Endodermal cell (in vitro differentiated cells): ENCODE data around the gene ITGA11. TPM values are rescaled to one million over a fixed set of nuclear protein-coding genes. Genes with fewer than 3 reads are reported as not detected.
A peak's percentile ranks its signal among the peaks of the same experiment; 100 is the strongest.

Source experiments
- DNase-seq: peaks from one replicate; pipeline ENCODE4 v3.0.0-alpha.2; 2017
- H3K27ac ChIP-seq: 2 replicates; pipeline ENCODE4 v1.5.1; 2013; ENCODE audit warnings: mild to moderate bottlenecking, low read depth, low read length, moderate library complexity
- H3K27me3 ChIP-seq: 2 replicates; pipeline ENCODE4 v1.6.1; 2013; ENCODE audit warnings: mild to moderate bottlenecking, low read length, moderate library complexity; ENCODE audit not compliant: insufficient read depth, control insufficient read depth, poor library complexity, severe bottlenecking
- H3K36me3 ChIP-seq: 2 replicates; pipeline ENCODE4 v1.7.0; 2013; ENCODE audit warnings: mild to moderate bottlenecking, low read length, moderate library complexity; ENCODE audit not compliant: control insufficient read depth, insufficient read depth
- H3K4me1 ChIP-seq: one replicate; pipeline ENCODE4 v1.7.0; 2013; ENCODE audit warnings: low read length; ENCODE audit not compliant: control insufficient read depth, insufficient read depth
- H3K4me3 ChIP-seq: 2 replicates; pipeline ENCODE4 v1.5.1; 2013; ENCODE audit warnings: mild to moderate bottlenecking, low read length, moderate library complexity
- H3K9ac ChIP-seq: 2 replicates; pipeline ENCODE4 v1.6.1; 2013; ENCODE audit warnings: mild to moderate bottlenecking, low read length, moderate library complexity; ENCODE audit not compliant: poor library complexity, severe bottlenecking; ENCODE audit errors: extremely low read depth
- H3K9me3 ChIP-seq: 2 replicates; pipeline ENCODE4 v1.6.1; 2013; ENCODE audit warnings: mild to moderate bottlenecking, low read length, moderate library complexity; ENCODE audit not compliant: control insufficient read depth
- H3K27ac Mint-ChIP-seq: 2 replicates; pipeline ENCODE4 v1.8.0; 2020; ENCODE audit warnings: mixed read lengths
- H3K27me3 Mint-ChIP-seq: 2 replicates; pipeline ENCODE4 v1.8.0; 2021; ENCODE audit warnings: mild to moderate bottlenecking, mixed read lengths; ENCODE audit not compliant: insufficient read depth
- H3K36me3 Mint-ChIP-seq: 2 replicates; pipeline ENCODE4 v1.8.0; 2020; ENCODE audit warnings: low read depth, mixed read lengths
- H3K4me1 Mint-ChIP-seq: 2 replicates; pipeline ENCODE4 v1.8.0; 2020; ENCODE audit warnings: mixed read lengths
- H3K4me3 Mint-ChIP-seq: 2 replicates; pipeline ENCODE4 v1.8.0; 2020; ENCODE audit warnings: mild to moderate bottlenecking, moderate library complexity, mixed read lengths
- H3K9me3 Mint-ChIP-seq: 2 replicates; pipeline ENCODE4 v1.8.0; 2020; ENCODE audit warnings: mild to moderate bottlenecking, mixed read lengths
- WGBS, 2 experiments: methylation state at CpG; one replicate each; pipeline versions ENCODE4 v1.1.5 to v1.1.7; 2013; ENCODE audit warnings: missing lambda C conversion rate in 2 of 2, mixed read lengths in 1 of 2; ENCODE audit not compliant: insufficient coverage in 1 of 2, insufficient read length in 1 of 2; 5-methylcytosine and 5-hydroxymethylcytosine counted together
- total RNA-seq, 2 donors: library from RNA; stranded (reverse); fragmentation: NEBNext Ultra II Directional in 1 of 2; extraction: Animal tissue kit (Norgen Biotek cat#: 25700) in 1 of 2; gene quantifications; 2 replicates in 1 of 2; 3 replicates in 1 of 2; pipeline ENCODE4 v1.2.1, GENCODE V29; 2021
- TF ChIP-seq, protein P1 (sequence below): fragments of 200-600 bp; sonication (generic); conservative IDR thresholded peaks from 2 replicates; pipeline ENCODE4 v1.5.0; 2021; ENCODE audit warnings: antibody characterized with exemption, mild to moderate bottlenecking

Gene ITGA11
- total RNA-seq, 2 donors from 2014 or later, result 0.35 to 1.4 TPM

DNA sequence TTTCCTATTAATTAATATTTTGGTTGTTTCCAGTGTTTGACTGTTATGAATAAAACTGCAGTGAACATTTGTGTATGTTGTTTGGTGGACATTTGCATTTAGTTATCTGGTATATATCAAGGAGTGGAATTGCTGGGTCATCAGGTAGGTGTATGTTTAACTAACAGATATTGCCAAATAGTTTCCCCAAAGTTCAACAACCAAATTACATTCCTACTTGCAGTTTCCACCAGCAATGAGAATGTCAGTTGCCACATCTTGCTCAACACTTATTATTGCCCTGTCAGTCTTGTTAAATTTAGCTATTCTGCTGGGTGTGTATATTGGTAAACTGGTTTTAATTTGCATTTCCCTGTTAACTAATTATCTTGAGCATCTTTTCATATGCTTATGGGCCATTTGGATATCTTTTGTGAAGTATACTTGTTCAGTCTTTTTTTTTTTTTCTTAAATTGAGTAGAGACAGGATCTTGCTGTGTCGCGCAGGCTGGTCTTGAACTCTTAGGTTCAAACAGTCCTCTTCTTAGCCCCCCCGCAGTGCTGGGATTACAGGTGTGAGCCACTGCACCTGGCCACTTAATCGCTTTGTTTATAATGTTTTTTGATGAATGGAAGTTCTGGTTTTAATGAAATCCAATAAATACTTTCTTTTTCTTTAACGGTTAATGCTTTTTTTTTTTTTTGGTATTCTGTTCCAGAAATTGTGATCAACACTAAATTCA, 146.5 kb downstream of the ITGA11 start:
- Mint-ChIP-seq H3K9me3 (peaks cover 7% of the 10 kb centered on the region), H3K27me3 (no peaks in the 10 kb centered on the region), H3K36me3 (peaks cover 32% of the 10 kb centered on the region), H3K4me3 (no peak overlapping the region), H3K4me1 (peaks cover 35% of the 10 kb centered on the region), H3K27ac (no peak overlapping the region)
- no peak for DNase-seq
- H3K4me3 ChIP-seq, result peak overlapping the region; percentile 10
- H3K27ac ChIP-seq, result no peak overlapping the region
- TF ChIP-seq, protein P1, sequence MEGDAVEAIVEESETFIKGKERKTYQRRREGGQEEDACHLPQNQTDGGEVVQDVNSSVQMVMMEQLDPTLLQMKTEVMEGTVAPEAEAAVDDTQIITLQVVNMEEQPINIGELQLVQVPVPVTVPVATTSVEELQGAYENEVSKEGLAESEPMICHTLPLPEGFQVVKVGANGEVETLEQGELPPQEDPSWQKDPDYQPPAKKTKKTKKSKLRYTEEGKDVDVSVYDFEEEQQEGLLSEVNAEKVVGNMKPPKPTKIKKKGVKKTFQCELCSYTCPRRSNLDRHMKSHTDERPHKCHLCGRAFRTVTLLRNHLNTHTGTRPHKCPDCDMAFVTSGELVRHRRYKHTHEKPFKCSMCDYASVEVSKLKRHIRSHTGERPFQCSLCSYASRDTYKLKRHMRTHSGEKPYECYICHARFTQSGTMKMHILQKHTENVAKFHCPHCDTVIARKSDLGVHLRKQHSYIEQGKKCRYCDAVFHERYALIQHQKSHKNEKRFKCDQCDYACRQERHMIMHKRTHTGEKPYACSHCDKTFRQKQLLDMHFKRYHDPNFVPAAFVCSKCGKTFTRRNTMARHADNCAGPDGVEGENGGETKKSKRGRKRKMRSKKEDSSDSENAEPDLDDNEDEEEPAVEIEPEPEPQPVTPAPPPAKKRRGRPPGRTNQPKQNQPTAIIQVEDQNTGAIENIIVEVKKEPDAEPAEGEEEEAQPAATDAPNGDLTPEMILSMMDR, result no peak
- peaks cover 42% of the 10 kb centered on the region for H3K36me3 ChIP-seq
- H3K27me3 ChIP-seq, result no peaks in the 10 kb centered on the region
- no peak overlapping the region for H3K9ac ChIP-seq
- H3K9me3 ChIP-seq, result peaks cover 15% of the 10 kb centered on the region
- 92 to 100% methylated on average over 1 to 4 of the region's 5 CpGs for WGBS, 2 experiments
- peaks cover 3% of the 10 kb centered on the region for H3K4me1 ChIP-seq

DNA sequence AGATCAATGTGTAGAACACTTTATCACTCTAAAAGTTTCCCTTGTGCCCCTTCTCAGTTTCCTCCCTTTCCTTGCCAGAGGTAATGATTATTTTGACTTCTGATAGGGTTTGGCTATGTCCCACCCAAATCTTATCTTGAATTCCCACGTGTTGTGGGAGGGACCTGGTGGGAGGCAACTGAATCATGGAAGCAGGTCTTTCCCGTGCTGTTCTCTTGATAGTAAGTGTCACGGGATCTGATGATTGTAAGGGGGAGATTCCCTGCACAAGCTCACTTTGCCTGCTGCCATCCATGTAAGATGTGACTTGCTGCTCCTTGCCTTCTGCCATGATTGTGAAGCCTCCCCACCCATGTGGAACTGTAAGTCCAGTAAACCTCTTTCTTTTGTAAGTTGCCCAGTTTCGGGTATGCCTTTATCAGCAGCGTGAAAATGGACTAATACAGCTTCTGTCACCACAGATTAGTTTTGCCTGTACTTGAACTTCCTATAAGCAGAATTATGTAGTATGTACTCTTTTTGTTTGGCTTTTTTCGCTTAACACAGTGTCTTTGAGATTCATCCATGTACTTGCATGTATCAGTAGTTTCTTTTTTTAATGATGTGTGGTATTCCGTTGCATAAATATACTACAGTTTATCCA, 147.2 kb downstream of the ITGA11 start:
- H3K4me1 Mint-ChIP-seq, result peaks cover 42% of the 10 kb centered on the region
- H3K27ac ChIP-seq, result no peak overlapping the region

DNA sequence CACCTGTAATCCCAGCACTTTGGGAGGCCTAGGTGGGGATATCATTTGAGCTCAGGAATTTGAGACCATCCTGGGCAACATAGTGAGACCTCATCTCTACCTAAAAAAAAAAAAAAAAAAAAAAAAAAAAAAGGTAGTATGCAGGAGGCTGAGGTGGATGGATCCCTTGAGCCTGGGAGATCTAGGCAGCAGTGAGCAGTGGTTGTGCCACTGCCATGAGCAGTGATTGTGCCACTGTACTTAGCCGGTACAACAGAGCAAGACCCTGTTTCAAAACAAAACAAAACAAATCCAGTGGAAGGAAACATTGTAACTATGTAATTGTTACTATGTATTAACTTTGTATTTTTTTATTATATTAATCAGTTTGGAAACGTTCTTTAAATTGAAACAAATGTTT, 148.6 kb downstream of the ITGA11 start:
- Mint-ChIP-seq H3K27me3 (no peaks in the 10 kb centered on the region), H3K4me3 (no peak overlapping the region), H3K4me1 (peaks cover 48% of the 10 kb centered on the region), H3K27ac (no peak overlapping the region), H3K36me3 (peaks cover 22% of the 10 kb centered on the region), H3K9me3 (peaks cover 7% of the 10 kb centered on the region)
- no peak for DNase-seq
- Histone ChIP-seq H3K4me1 (peaks cover 3% of the 10 kb centered on the region), H3K9ac (no peak overlapping the region), H3K4me3 (no peak overlapping the region), H3K9me3 (peaks cover 15% of the 10 kb centered on the region), H3K36me3 (peaks cover 31% of the 10 kb centered on the region), H3K27me3 (no peaks in the 10 kb centered on the region), H3K27ac (no peak overlapping the region)
- 100% methylated on average over 1 of the region's 2 CpGs for WGBS, 2 experiments
- TF ChIP-seq, protein P1, result no peak

More for the DNA sequence above, 147.2 kb downstream of the ITGA11 start:
- Mint-ChIP-seq H3K27ac (no peak overlapping the region), H3K4me3 (no peak overlapping the region), H3K27me3 (no peaks in the 10 kb centered on the region), H3K36me3 (peaks cover 29% of the 10 kb centered on the region), H3K9me3 (peaks cover 7% of the 10 kb centered on the region)
- WGBS, 2 experiments, result 94 to 100% methylated on average over 3 to 6 of the region's 7 CpGs
- Histone ChIP-seq H3K9ac (no peak overlapping the region), H3K27me3 (no peaks in the 10 kb centered on the region), H3K4me3 (peak overlapping the region; percentile 10), H3K9me3 (peaks cover 15% of the 10 kb centered on the region), H3K36me3 (peaks cover 39% of the 10 kb centered on the region), H3K4me1 (peaks cover 3% of the 10 kb centered on the region)
- DNase-seq, result no peak
- TF ChIP-seq, protein P1, result no peak
